GM13976 (cell line): ENCODE results near the gene OR10J4.

Source experiments
- DNase-seq: peaks from one replicate; pipeline ENCODE4 v3.0.0; 2012; ENCODE audit warnings: low spot score
- CTCF ChIP-seq: IDR thresholded peaks from 2 replicates; pipeline ENCODE4 v1.5.1; 2012; ENCODE audit warnings: borderline replicate concordance, mild to moderate bottlenecking; ENCODE audit not compliant: insufficient read depth; ENCODE audit errors: extremely low read depth, missing control alignments, control extremely low read depth
- in situ Hi-C: fragments of 300-500 bp; cut with MboI; formaldehyde crosslinking; loops from one replicate; pipeline ENCODE4 v1.12.0; 2022; ENCODE audit warnings: low sequenced_read_pairs, mixed read lengths, inconsistent platforms; ENCODE audit not compliant: unreplicated experiment

The OR10J4 gene

GRCh38 chr1:159430985-159431384, 1.0 kb upstream of the OR10J4 start:
- TF ChIP-seq CTCF: no peak
- DNase-seq: no peak
- in situ Hi-C loops: no loop called here

DNA sequence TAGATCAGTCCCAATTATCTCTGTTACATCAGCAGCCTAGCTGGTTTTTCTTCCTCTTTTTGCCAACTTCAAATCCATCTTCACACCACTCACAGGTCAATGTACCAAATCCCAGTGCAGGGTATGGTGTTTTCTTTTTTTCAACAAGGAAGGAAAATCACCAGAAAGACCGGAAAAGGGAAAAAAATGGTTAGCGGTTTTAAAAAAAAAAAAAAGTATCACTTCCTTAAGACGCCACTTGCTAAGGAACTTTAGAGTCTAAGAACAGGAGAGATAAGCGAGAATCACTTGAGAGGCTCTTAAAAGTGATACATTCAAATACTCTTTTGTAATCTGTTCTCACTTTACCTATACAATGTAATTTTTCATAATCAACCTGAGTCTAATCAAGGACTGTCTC, 4.5 kb downstream of the OR10J4 start:
- DNase-seq: no peak
- in situ Hi-C loops: no loop called here
- no peak for TF ChIP-seq CTCF

- no peak for TF ChIP-seq CTCF
- no peak for DNase-seq
- in situ Hi-C loops: no loop called here
Measured at GRCh38 chr1:159439422-159439821, 7.4 kb downstream of the OR10J4 start, which contains the start of gene OR10J1. OR10J1 (plus strand) TSS chr1:159439722; CDS start chr1:159439792, 70 bp downstream.

DNA sequence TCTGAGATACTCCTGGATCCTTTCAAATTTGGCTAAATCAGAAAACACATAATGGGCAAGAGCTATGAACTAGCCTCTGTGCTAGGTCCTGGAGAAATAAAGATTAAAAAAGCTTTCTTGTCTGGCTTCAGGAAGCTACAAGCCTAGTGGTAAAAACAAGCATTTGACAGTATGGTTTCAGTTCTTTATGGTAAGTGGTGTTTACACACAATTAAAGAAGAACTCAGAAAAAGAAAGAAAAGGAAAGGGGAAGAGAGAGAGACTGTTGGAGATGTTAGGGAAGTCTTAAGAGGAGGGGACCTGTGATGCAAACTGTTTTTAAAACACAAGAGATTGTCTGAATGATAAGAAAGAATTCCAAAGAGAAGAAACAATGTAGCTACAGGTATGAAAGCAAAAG, 9.4 kb downstream of the OR10J4 start:
- in situ Hi-C loops: loop anchor here (10.0 kb wide), 1 partner anchor 63 kb away; no protein-coding TSS in a partner anchor
- no peak for DNase-seq
- TF ChIP-seq CTCF: no peak

- no peak for DNase-seq
- no peak for TF ChIP-seq CTCF
- in situ Hi-C loops: loop anchor here (10.0 kb wide), 1 partner anchor 62 kb away; no protein-coding TSS in a partner anchor
Measured at GRCh38 chr1:159442428-159442827, 10.4 kb downstream of the OR10J4 start.

DNA sequence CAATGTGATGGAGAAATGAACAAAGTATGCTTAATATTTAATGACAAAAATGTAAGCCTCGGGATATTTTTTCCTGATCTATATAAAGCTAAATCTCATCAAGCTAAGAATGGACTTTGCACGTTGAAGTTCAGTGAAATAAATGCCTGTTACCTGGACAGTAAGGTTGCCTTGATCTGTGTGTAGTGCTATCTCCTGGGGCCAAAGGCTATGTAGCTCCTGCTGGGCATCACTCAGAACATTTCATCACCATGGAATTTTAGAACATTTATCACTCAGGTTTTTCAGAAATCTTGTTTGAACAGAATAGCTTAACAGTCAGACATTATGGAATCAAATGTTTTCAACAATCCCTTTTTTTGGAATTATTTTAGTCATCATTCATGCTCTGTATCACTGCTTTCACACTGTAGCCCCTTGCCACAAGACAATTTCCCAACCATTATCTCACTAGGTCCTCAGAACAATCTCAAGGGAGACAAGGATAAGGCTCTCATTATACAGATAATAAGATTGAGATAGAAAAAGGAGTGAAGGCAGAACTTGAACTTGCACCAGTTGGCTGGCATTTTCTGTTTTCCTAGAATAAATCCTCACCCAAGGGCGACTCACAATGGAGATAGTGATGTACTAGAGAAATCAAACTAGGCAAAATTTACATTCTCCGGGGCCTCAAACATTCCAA, 11.2 kb downstream of the OR10J4 start:
- no peak for TF ChIP-seq CTCF
- in situ Hi-C loops: loop anchor here (10.0 kb wide), 1 partner anchor 62 kb away; no protein-coding TSS in a partner anchor
- no peak for DNase-seq
